SKM-1 (cell line): ENCODE measurements around the gene FLNB.

Source experiments
- DNase-seq: peaks from one replicate; lab custom pipeline; 2025; ENCODE audit not compliant: unreplicated experiment; lab: John Stamatoyannopoulos, UW

The FLNB gene

DNA sequence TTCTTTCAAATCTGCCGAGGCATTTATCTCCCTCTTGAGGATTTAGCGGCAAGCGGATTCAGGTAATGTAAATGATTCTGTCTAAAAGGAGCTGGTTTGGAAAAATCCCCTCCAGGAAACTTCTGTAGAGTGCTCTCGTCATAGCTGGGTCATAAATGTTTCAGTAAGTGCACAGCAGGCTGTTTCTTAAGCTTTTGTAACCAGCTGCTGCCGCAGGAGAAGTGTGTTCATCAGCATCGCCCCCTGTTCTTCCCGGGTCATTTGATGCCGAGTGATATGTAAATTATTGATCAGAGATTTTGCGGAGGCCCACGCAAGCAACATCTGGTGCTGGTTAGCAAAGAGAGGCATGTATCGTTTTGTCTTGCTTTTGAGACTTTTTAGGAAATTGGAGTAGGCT is 149.5 kb downstream of the FLNB start:
- no peak for DNase-seq

DNA sequence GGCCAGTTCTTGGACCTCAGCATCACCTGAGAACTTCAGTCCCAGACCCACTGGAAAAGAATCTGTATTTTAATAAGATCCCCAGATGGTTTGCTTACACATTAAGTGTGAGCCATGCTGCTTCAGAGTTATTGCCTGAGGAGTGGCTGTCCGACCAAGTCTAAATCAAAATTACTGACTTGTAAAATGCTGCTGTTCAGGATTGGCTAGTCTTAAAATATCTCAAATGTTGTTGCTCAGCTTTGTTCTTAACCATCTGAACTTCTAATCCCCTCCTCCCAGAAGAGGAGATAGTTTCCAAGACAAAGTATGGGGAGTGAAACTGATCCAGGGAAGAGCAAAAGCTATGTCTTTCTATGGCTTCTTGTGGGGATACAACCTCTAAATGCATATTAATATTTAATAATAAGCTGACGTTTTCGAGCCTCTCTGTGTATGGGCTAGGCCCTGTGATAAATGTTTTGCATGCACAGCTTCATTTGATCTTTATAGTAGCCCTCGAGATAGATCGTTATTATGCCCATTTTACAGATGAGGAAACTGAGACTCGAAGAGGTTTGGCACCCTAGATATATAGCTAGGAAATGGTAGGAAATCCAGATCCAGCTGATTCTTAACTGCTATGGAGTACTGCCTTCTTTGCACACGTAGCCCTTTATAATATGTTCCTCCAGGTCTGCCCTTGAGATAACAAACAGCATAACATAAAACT is 150.4 kb downstream of the FLNB start:
- DNase-seq: no peak

DNA sequence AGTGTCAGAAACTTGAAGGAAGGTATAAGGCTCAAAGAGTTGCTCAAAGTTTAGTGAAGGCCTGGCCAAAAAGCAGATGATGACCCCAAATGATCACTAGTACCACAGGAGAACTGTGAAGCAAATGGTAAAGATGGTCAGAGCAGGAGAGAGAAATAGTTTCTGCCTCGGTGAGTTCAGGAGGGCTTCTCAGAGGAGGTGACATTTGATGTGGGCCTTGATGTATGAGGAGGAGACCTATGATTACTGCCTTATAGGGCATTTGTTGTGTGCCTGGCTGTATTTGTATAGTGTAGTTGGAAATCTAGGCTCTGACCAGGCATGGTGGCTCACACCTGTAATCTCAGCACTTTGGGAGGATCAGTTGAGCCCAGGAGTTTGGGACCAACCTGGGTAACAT is 152.2 kb downstream of the FLNB start:
- DNase-seq: no peak

DNA sequence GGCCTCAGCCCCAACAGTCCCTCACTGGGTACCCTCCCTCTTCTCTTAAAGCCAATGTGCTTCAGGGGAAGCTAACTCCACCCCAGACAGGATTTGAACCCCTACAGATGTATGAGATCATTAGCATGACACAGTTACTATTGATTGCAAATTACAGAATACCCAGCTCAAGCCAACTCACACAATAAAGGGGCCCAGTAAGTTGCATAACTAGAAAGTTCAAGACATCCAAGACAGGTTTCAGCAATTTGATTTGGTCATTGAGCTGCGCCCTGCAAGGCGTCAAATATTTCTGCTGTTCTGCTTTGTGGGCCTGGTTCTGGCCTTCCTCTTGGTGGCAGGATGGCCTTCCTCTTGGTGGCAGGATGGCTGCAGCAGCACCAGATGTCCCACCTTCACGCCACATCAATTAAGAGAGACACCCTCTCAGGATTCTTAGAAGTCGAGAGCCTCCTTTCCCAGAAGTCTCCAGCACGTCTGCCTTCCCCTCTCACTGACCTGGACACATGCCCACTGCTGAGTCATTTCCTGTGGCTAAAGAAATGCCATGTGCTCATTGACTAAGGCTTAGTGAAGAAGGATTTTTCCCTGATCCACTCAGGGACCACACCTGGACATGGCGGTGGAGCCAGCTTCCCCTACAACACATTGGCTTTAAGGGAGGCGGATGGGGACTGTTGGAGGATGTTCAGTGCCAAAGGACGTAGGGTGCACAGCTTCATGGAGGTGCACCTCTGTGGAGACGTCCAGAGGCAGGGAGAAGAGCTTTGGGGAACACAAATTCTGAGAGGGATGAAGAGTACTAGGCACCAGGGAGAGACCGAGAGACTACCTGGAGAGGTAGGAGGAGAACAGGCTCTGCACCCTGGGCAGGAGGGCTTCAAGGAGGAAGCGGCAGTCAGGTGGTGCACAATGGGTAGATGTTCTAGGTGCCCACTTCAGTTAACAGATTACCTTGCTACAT is 153.5 kb downstream of the FLNB start:
- no peak for DNase-seq

DNA sequence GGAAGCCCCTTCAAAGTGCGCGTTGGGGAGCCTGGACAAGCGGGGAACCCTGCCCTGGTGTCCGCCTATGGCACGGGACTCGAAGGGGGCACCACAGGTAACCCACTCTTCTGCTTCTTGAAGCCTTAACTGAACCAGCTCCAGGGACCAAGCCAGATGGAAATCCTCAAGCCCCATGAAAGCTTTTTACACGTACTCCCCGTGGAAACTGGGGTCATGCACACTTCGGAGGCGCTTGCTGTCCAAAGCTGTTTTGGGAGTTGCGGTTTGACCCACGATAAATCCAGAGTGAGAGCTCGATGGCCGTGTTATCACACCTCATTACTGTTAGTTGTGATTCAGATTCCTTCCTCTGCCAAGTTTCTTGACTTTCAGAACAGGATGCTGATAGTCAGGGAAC is 155.0 kb downstream of the FLNB start:
- DNase-seq: no peak

DNA sequence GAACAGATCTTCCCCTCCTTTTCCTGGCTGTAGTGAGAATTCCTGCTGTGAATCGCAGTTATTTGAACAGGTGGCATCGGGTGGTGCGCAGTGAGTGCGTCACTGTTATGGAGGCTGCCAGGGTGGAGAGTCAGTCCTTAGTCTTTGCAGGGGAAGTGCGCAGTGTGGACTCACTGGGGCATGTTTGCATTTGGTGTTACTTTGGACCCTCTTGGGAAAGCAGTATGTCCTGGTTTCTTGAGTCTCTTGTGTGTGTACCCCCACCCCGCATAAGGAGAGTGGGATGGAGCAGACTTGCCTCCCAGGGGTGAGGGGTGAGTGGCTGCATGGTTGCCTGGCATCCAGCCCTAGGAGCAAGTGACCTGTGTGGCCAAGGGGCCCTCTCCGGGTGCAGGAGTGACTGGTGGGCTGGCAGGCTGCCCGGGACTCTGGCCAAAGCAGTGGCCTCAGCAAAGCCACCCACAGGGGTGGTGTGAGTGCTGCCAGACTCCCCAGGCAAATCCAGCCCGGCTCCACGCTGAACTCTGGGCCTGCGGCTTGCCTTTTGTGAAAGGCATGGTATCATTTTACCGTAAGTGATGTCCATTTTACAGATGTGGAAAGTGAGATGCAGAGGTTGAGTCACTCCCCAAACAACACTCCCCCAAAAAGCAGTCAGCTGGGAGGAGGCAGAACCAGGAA is 156.1 kb downstream of the FLNB start:
- no peak for DNase-seq

DNA sequence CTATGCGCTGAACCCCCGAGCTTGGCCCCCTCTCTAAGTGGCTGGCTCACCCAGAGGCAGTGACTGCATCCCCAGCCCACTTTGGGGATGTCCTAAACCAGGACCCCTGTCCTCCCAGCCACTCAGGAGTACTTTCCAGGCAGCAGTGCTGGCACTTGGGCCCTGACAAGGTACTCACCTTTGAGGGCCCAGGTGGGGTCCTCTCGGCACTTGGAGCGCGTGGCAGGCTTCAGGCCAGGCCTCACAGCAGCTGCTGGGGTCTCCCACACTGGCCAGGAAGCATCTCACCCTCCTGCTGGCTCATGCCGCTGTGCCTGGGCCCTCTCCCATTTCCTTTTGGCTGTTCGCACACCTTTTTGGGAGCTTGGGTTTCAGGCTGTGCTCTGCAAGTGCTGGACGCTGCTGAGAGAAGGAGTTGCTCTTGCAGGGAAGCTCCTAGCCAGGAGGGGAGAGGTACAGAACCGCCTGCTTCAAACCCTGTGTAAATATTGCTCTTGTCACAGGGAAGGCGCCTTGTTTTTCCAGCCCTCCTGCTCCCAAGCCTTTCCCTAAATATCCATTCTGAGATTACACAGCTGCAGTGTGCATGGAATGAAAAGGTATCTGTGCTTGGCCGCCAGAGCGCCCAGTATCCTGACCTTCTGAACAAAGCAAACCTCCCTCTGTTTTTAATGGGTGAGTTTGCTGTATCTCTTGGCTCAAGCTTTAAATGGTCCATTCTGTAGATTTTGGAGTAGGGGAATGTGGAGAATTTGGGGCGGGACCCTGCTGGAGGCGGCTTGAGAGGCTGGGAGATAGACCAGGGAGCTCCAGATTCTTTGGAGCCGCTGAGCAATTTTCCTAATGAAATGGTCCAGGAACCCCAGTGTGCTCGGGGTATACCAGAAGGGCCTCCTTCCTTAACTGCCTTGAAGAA is 156.9 kb downstream of the FLNB start:
- DNase-seq: no peak

DNA sequence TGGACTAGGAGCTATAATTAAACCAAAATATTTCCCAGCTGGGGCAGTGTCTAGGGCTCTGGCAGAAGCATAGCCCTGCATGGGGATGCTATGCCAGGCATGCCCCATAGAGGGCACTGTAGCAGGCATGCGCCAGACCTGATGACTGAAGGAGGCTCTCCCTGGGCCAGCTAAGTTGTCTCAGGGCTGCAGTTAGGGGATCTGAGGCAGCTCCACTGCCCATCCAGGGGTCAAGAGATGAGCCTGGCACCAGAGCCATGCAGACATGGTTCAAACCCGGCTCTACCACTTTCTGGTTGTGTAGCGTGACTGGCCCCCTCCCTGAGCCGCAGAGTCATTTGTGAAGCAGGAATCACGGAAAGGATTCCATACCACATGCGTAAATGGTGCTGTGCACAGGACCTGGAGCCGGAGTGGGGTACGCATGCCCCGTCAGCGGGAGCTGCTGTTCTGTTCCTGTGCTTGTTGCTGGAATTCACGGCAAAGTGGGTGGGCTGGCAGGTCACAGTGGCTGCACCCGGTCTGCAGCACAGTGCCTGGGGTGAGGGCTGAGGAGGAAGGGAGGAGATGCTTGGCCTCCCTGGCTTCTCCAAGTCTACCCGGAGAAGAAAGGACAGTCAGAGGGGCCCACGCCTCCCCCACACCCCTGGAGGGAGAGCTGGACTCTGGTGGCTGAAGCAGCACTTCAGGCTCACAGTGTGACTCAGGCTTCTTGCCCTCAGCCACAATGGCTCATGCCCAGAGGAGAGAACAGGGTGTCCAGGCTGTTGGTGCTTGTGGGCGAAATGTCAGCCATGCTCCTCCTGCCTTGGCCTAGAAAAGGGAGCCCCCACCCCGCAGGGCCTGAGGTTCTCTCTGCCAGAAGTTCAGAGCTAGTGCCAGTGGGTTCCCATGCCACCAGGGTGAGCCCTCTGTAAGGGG is 159.5 kb downstream of the FLNB start:
- peak; percentile 38 for DNase-seq

DNA sequence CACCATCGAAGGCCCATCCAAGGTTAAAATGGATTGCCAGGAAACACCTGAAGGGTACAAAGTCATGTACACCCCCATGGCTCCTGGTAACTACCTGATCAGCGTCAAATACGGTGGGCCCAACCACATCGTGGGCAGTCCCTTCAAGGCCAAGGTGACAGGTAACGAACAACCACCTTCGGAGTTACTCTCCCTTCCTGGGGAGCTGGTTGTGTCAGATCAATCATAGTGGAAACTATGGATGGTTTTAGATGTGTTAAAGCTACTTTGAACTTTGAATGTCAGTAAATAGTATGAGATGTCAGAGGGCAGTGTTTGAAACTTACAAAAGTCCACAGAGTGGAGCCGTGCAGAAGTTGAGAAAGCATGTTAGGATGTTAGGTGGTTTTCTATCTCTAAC is 160.3 kb downstream of the FLNB start:
- no peak for DNase-seq

DNA sequence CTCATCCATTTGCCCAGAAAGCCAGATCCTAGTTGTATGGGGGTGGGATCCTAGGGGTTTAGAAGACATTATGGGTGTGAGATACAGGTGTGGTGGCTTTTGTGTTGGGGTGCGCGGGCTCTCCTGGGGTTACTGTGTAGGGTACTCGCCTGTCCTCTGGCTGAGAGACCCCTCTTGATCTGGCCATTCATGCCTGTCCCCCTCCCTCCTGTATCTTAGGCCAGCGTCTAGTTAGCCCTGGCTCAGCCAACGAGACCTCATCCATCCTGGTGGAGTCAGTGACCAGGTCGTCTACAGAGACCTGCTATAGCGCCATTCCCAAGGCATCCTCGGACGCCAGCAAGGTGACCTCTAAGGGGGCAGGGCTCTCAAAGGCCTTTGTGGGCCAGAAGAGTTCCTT is 161.1 kb downstream of the FLNB start:
- no peak for DNase-seq

DNA sequence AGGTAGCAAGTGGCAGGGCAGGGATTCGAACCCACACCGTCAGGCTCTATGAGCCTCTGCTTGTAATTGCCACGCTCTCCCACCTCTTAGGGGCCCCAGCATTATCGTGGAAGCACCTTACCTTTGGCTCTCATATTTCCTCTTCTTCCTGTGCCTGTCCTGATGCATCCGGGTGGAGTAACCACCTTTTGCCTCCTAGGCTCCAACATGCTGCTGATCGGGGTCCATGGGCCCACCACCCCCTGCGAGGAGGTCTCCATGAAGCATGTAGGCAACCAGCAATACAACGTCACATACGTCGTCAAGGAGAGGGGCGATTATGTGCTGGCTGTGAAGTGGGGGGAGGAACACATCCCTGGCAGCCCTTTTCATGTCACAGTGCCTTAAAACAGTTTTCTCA is 162.2 kb downstream of the FLNB start:
- DNase-seq: no peak

DNA sequence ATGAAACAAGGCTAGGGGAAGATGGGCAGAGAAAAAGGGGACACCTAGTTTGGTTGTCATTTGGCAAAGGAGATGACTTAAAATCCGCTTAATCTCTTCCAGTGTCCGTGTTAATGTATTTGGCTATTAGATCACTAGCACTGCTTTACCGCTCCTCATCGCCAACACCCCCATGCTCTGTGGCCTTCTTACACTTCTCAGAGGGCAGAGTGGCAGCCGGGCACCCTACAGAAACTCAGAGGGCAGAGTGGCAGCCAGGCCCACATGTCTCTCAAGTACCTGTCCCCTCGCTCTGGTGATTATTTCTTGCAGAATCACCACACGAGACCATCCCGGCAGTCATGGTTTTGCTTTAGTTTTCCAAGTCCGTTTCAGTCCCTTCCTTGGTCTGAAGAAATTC is 162.9 kb downstream of the FLNB start:
- no peak for DNase-seq

DNA sequence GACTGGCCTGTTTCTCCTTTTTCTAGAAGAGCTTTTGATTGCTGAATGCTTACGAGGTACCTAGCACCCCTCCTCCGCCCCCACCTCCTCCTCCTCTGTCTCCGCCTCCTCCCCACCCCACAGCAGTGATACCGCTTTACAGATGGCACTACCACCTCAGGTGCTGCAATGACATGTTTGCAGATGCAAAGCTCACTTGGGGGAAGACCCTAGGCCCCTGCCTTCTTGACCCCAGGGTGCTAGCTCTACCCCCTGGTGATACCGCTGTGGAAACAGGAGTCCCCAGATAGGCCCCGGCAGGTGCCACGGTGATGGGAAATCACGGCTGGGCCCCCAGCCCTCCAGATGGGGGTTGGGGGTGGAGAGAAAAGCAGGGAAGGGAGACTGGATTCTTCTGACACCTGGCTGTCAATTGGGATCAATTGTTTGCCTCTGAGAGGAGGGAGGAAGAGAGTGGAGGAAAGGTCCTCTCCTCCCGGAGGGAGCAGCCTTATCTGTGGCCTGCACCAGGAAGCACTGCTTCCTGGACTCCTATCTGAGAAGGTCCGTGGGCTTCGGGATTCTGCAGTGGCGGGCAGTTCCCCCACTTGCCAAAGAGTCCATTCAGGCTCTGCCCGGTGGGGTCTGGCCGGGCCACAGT is 164.9 kb downstream of the FLNB start:
- DNase-seq: no peak

DNA sequence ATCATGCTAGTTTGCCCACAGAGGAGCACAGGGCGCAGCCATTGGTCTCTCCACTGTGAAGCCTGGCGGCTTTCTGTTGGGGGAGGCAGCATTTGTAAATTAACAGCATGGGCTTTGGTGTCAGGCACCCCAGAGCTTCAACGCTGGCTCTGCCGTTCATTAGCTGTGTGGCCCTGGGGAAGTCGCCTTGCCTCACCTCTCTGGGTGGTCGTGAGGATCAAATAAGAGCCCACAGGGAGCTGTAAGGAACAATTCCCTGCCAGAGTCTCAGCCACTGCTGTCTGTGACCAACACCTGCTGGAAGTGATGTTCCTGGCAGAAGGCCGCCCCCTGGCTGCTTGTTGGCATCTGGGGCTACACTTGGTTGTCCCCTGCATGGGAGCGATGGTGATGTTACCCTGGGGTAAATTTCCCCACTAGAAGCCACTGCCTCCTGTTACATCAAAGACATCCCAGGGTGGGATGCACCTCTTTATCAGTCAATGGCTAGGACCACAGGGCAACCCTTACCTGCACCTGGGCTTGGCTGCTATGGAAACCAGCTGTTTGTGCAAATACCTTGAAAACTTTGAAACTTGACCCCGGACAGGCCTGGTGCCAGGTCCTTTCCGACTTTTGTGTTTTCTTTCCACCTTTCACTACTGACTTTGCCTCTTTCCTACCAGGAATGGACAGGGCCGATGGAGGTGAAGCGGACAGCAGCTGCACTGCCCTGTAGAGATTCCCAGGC is 165.6 kb downstream of the FLNB start:
- DNase-seq: no peak

DNA sequence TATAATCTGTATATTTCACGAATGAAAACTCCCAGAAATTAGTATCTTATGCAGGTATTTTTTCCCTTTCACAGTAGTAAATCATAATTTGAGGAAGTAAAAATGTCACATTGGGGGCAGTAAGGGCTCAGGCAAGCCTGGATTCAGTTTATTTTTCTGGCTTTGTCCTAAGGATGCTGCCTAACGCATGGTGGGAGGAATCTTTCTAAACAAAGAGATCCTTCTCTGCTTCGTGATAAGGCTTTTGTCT is 166.9 kb downstream of the FLNB start:
- DNase-seq: no peak

DNA sequence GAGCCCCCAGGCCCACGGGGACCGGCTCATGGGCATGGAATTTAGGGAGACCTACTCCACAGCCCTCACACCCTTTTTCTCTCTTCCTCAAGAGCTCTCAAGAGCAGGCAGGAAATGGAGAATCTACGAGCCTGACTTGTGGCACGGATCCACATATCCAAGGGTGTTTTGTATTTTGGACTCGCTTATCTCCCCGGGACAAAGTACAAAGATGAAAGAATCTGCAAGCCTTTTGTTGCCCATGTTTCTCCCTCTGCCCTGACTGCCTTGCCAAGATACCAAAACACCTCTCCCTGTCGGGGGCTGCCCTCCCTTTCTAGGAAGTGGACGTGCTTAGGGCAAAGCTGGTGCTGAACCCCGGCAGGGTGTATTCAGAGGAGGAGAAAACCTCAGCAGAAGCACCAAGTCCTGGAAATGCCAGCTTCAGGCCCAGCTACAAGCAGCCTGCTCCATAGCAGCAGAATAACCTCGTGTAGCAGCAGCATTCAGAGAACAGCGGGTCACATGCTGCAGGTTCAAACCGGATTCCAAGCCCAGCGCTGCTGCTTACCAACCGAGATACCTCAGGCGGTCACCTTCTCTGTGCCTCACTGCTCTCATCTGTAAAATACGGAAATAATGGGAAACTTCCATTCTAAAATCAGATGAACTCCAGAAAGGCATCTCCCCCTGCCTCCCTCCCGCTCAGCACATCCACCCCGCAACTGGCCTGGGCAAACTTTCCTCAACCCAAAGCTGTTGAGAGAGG is 167.4 kb downstream of the FLNB start:
- no peak for DNase-seq

DNA sequence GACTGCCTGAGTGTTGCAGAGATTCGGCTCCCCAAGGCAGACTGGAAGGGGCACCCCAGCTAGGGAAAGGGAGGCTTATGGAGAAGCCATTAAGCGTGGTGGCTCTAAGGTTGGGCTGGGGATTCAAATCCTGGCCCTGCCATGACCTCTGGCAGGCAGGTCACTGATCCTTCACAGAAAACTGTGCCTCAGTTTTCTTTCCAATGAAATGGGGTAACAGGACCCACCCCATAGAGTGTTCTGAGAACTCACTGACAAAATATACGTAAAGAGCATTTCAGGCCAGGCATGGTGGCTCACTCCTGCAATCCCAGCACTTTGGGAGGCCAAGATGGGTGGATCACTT is 167.9 kb downstream of the FLNB start:
- no peak for DNase-seq

DNA sequence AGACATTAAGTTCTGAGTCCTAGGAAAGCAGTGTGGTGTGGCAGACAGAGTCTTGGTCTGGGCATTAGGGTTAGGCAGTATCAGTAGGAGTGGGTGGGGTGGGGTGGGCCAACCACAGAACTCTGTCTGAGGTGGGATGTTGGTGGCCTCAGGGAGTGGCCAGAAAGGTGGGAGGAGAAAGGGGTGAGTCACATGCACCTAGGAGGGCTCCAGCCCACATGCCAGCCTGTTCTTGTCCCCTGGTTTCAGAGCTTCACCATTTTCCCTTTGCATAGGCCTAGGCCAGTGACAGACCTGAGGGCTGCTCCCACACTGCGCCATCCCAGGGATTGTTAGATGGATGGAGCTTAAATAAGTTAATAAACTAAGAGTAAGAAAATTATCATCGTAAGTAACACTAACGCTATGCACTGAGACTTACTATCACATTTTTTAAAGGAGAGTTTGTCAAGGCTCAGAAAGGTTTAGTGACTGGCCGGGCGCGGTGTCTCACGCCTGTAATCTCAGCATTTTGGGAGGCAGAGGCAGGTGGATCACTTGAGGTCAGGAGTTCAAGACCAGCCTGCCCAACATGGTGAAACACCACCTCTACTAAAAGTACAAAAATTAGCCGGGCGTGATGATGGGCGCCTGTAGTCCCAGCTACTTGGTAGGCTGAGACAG is 168.7 kb downstream of the FLNB start:
- no peak for DNase-seq
